DMS53 treated with DMSO at 0.1 percent for 48 hours (cell line): ENCODE data around the gene ARHGAP42.
A peak's percentile ranks its signal among the peaks of the same experiment; 100 is the strongest.
"Not testable (repeated sequence)": the region's sequence is repeated elsewhere in the genome, so short reads cannot be mapped to it uniquely, and the experiment has no call there.

ENCODE experiments used
- DNase-seq: peaks from one replicate; lab custom pipeline; 2025; ENCODE audit not compliant: unreplicated experiment; lab: John Stamatoyannopoulos, UW

ARHGAP42 gene

GRCh38 chr11:101008961-101009689, 322.0 kb downstream of the ARHGAP42 start:
- no peak for DNase-seq

- no peak for DNase-seq
Measured at GRCh38 chr11:101009690-101010055, 322.6 kb downstream of the ARHGAP42 start.

- no peak for DNase-seq
Measured at GRCh38 chr11:101010899-101011298, 323.8 kb downstream of the ARHGAP42 start.

- no peak for DNase-seq
Measured at GRCh38 chr11:101011881-101012280, 324.8 kb downstream of the ARHGAP42 start.

- not testable (repeated sequence) for DNase-seq
Measured at GRCh38 chr11:101013702-101014101, 326.6 kb downstream of the ARHGAP42 start.

GRCh38 chr11:101014600-101015285, 327.7 kb downstream of the ARHGAP42 start:
- DNase-seq = no peak

- no peak for DNase-seq
Measured at GRCh38 chr11:101019870-101020269, 332.8 kb downstream of the ARHGAP42 start.

GRCh38 chr11:101022256-101022655, 335.2 kb downstream of the ARHGAP42 start:
- no peak for DNase-seq

- no peak for DNase-seq
Measured at GRCh38 chr11:101028644-101029043, 341.6 kb downstream of the ARHGAP42 start.

GRCh38 chr11:101030015-101030414, 342.9 kb downstream of the ARHGAP42 start:
- DNase-seq = no peak

GRCh38 chr11:101030692-101031091, 343.6 kb downstream of the ARHGAP42 start:
- DNase-seq = no peak

GRCh38 chr11:101031713-101032112, 344.6 kb downstream of the ARHGAP42 start:
- DNase-seq = no peak

- DNase-seq = no peak
Measured at GRCh38 chr11:101032991-101033390, 345.9 kb downstream of the ARHGAP42 start.

GRCh38 chr11:101034076-101034475, 347.0 kb downstream of the ARHGAP42 start:
- DNase-seq = peak; percentile 37

- no peak for DNase-seq
Measured at GRCh38 chr11:101035872-101036271, 348.8 kb downstream of the ARHGAP42 start.
